Brain microvascular endothelial cell (primary cell): Measurements from ENCODE around the gene ATP1B4.

Source experiments
- DNase-seq: peaks from one replicate; pipeline ENCODE4 v3.0.0-alpha.2; 2020
- H3K27ac ChIP-seq: fragments of 250-450 bp; sonication (Bioruptor Pico); 2 replicates; pipeline ENCODE4 v1.5.1; 2020; ENCODE audit warnings: mild to moderate bottlenecking, moderate library complexity
- H3K27me3 ChIP-seq: fragments of 250-450 bp; sonication (Bioruptor Pico); replicated peaks from 2 replicates; pipeline ENCODE4 v1.5.1; 2020; ENCODE audit warnings: mild to moderate bottlenecking
- H3K36me3 ChIP-seq: fragments of 250-450 bp; sonication (Bioruptor Pico); replicated peaks from 2 replicates; pipeline ENCODE4 v1.5.1; 2020; ENCODE audit warnings: mild to moderate bottlenecking
- H3K4me3 ChIP-seq: 2 replicates; pipeline ENCODE4 v1.5.1; 2011; ENCODE audit warnings: low read depth, mild to moderate bottlenecking, control low read depth, low read length, moderate library complexity
- CTCF ChIP-seq: IDR thresholded peaks from 2 replicates; pipeline ENCODE4 v1.5.1; 2011; ENCODE audit warnings: low read depth, mild to moderate bottlenecking, moderate library complexity, low read length, control low read depth, inconsistent platforms; ENCODE audit errors: missing control alignments
- in situ Hi-C: cut with HindIII; loops from 2 replicates; pipeline ENCODE4 v1.10.0; 2017; ENCODE audit warnings: low sequenced_read_pairs, low pct_ligation_motif_present

ATP1B4 gene

GRCh38 chrX:120366794-120367193 lies 4.9 kb downstream of the ATP1B4 start:
- no peak for DNase-seq
- no peak overlapping the region for H3K4me3 ChIP-seq
- H3K27ac ChIP-seq = no peak overlapping the region
- no peaks in the 10 kb centered on the region for H3K36me3 ChIP-seq
- TF ChIP-seq CTCF = no peak
- in situ Hi-C loops = no loop called here
- H3K27me3 ChIP-seq = no peaks in the 10 kb centered on the region

GRCh38 chrX:120367402-120368109 lies 5.7 kb downstream of the ATP1B4 start:
- no peak for DNase-seq
- Histone ChIP-seq H3K27me3 (no peaks in the 10 kb centered on the region), H3K36me3 (no peaks in the 10 kb centered on the region), H3K27ac (no peak overlapping the region), H3K4me3 (no peak overlapping the region)
- no peak for TF ChIP-seq CTCF
- in situ Hi-C loops = no loop called here

- Histone ChIP-seq H3K36me3 (no peaks in the 10 kb centered on the region), H3K27me3 (no peaks in the 10 kb centered on the region), H3K27ac (no peak overlapping the region), H3K4me3 (no peak overlapping the region)
- TF ChIP-seq CTCF = no peak
- DNase-seq = no peak
- in situ Hi-C loops = no loop called here
These were observed 10.9 kb downstream of the ATP1B4 start for GRCh38 chrX:120372667-120373370.

- no peaks in the 10 kb centered on the region for H3K36me3 ChIP-seq
- no peak overlapping the region for H3K4me3 ChIP-seq
- no peak for TF ChIP-seq CTCF
- no peak for DNase-seq
- no peak overlapping the region for H3K27ac ChIP-seq
- in situ Hi-C loops = no loop called here
- no peaks in the 10 kb centered on the region for H3K27me3 ChIP-seq
These were observed 15.3 kb downstream of the ATP1B4 start for GRCh38 chrX:120377179-120377578.

GRCh38 chrX:120377715-120378114 lies 15.8 kb downstream of the ATP1B4 start:
- H3K27me3 ChIP-seq = no peaks in the 10 kb centered on the region
- no peaks in the 10 kb centered on the region for H3K36me3 ChIP-seq
- in situ Hi-C loops = no loop called here
- no peak overlapping the region for H3K4me3 ChIP-seq
- no peak for DNase-seq
- no peak overlapping the region for H3K27ac ChIP-seq
- no peak for TF ChIP-seq CTCF
